Upper lobe of right lung (tissue), 1 donor: ENCODE results near the gene FHIT. TPM values are rescaled to one million over a fixed set of nuclear protein-coding genes. Genes with fewer than 3 reads are reported as not detected.

Experiments
- ATAC-seq: fragments of 200-7000 bp; cut with Tn5 transposase; one replicate; pipeline ENCODE4 v1.9.1; 2020; ENCODE audit warnings: mild to moderate bottlenecking, moderate library complexity
- DNase-seq: peaks from one replicate; pipeline ENCODE4 v3.0.0-alpha.2; 2020
- H3K27ac ChIP-seq: fragments of 200-600 bp; one replicate; pipeline ENCODE4 v1.8.0; 2022
- H3K27me3 ChIP-seq: fragments of 200-600 bp; one replicate; pipeline ENCODE4 v1.8.0; 2022; ENCODE audit warnings: mild to moderate bottlenecking
- H3K36me3 ChIP-seq: fragments of 200-600 bp; one replicate; pipeline ENCODE4 v1.8.0; 2022
- H3K4me1 ChIP-seq: fragments of 200-600 bp; one replicate; pipeline ENCODE4 v1.8.0; 2022
- H3K4me3 ChIP-seq: fragments of 200-600 bp; one replicate; pipeline ENCODE4 v1.8.0; 2022; ENCODE audit warnings: mild to moderate bottlenecking
- H3K9me3 ChIP-seq: fragments of 200-600 bp; one replicate; pipeline ENCODE4 v1.8.0; 2022
- intact Hi-C: fragments of 100-400 bp; cut with DNase I; formaldehyde crosslinking; loops from one replicate; pipeline ENCODE4 v1.11.0; 2022
- total RNA-seq: library from RNA; stranded (reverse); fragmentation: NEBNext Ultra II Directional; extraction: Animal tissue kit (Norgen Biotek cat#: 25700); gene quantifications from one replicate; pipeline ENCODE4 v1.2.1, GENCODE V29; 2021
- TF ChIP-seq, protein P1 (sequence below): fragments of 200-600 bp; IDR thresholded peaks from one replicate; pipeline ENCODE4 v1.8.0; 2022; ENCODE audit warnings: antibody characterized with exemption
- donor health status: DM: no; HTN: yes; CAD: no; lungs with severe emphysema.

Gene FHIT
- total RNA-seq, 1 donor from 2014 or later: 9.6 TPM

DNA sequence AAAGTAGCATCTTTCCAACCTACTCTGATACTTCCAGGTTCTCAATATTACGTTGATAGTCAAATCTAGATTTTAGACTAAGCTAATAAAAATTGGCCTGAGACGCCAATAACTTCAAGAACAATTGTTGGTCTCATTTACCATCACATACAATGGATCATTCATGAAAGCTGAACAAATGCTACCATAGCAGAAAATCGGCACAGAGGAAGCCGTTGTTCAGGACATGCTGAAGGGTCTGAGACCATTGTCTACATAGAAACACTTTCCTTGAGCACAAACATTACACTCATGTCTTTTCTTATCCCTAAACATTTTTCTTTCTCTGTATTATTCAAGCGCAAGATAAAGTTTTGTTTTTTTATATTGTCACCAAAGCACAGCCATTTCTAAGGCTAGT, 37.2 kb upstream of the FHIT start:
- DNase-seq: no peak
- TF ChIP-seq, protein P1, sequence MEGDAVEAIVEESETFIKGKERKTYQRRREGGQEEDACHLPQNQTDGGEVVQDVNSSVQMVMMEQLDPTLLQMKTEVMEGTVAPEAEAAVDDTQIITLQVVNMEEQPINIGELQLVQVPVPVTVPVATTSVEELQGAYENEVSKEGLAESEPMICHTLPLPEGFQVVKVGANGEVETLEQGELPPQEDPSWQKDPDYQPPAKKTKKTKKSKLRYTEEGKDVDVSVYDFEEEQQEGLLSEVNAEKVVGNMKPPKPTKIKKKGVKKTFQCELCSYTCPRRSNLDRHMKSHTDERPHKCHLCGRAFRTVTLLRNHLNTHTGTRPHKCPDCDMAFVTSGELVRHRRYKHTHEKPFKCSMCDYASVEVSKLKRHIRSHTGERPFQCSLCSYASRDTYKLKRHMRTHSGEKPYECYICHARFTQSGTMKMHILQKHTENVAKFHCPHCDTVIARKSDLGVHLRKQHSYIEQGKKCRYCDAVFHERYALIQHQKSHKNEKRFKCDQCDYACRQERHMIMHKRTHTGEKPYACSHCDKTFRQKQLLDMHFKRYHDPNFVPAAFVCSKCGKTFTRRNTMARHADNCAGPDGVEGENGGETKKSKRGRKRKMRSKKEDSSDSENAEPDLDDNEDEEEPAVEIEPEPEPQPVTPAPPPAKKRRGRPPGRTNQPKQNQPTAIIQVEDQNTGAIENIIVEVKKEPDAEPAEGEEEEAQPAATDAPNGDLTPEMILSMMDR: no peak
- Histone ChIP-seq H3K4me3 (no peak overlapping the region), H3K36me3 (no peaks in the 10 kb centered on the region), H3K9me3 (no peaks in the 10 kb centered on the region), H3K27me3 (no peaks in the 10 kb centered on the region), H3K4me1 (no peaks in the 10 kb centered on the region), H3K27ac (no peak overlapping the region)
- no peak for ATAC-seq
- intact Hi-C loops: no loop called here

DNA sequence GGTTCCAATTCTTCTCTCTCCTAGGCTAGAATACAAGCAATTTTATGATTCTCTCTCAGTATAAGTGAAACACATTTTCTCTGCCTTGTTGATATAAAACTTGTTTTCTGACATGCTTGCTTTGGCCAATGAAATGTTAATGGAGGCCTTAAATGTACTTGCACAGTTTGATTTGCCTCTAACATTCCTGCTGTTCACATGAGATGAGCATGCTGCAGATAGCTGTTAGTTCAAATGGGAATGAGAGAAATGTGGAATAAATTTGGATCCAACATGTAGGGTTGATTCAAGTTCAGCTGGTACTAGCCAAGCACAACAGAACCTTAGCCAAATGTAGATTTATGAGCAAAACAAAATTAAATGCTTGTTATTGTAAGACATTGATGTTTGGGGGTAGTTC, 32.6 kb upstream of the FHIT start:
- Histone ChIP-seq H3K4me1 (no peaks in the 10 kb centered on the region), H3K9me3 (no peaks in the 10 kb centered on the region), H3K27me3 (no peaks in the 10 kb centered on the region), H3K4me3 (no peak overlapping the region), H3K36me3 (no peaks in the 10 kb centered on the region), H3K27ac (no peak overlapping the region)
- intact Hi-C loops: no loop called here
- DNase-seq (no peak), ATAC-seq (no peak)
- TF ChIP-seq, protein P1: no peak

DNA sequence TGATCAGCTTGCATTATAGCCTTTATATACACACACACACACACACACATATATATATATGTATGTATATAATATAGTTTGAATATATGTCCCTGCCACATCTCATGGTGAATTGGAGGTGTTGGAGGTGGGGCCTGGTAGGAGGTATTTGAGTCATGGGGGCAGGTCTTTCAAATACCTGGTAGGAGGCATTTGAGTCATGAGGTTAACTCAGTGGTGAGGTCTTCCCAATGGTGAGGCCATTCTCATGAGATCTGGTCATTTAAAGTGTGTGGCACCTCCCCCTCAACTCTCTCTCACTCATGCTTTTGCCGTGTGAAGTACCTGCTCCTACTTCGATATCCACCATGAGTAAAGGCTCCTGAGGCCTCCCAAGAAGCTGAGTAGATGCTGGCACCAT, 27.5 kb upstream of the FHIT start:
- Histone ChIP-seq H3K27ac (no peak overlapping the region), H3K4me1 (no peaks in the 10 kb centered on the region), H3K9me3 (no peaks in the 10 kb centered on the region), H3K27me3 (no peaks in the 10 kb centered on the region), H3K36me3 (no peaks in the 10 kb centered on the region), H3K4me3 (no peak overlapping the region)
- intact Hi-C loops: no loop called here
- TF ChIP-seq, protein P1: no peak
- no peak for DNase-seq
- ATAC-seq: no peak

DNA sequence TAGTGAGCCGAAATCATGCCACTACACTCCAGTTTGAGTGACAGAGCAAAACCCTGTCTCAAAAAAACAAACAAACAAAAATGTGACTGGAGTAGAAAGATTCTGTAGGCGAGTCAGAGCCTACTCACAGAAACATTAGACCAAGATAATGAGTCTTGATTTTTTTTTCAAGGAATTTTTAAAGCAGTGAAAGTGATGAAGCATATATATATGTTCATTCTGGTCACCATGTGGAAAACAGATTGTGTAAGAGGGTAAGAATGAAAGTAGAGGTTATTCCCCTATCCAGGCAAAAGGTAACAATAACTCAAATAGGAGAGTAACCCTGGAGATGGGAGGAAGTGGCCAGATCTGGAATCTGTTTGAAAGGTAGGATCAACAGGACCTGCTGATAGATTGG, 26.2 kb upstream of the FHIT start:
- Histone ChIP-seq H3K4me1 (no peaks in the 10 kb centered on the region), H3K27me3 (no peaks in the 10 kb centered on the region), H3K9me3 (no peaks in the 10 kb centered on the region), H3K36me3 (no peaks in the 10 kb centered on the region), H3K27ac (no peak overlapping the region), H3K4me3 (no peak overlapping the region)
- TF ChIP-seq, protein P1: no peak
- no peak for DNase-seq
- intact Hi-C loops: no loop called here
- ATAC-seq: no peak

DNA sequence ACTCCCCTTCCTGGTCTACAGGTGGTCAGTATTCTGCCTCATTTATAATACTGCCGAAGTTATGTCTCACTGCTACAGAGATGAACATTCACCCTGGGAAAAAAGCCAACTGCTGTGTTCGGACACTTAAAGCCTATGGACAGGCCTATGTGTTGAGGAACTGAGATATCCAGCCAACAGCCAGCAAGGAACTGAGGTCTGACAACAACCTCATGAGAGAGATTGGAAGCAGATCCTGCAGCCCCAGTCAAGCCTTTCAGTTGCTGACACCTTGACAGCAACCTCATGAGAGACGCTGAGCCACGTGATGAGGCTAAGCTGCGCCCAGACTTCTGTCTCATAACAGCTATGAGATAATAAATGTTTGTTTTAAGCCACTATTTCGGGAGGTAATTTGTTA, 18.2 kb upstream of the FHIT start:
- Histone ChIP-seq H3K4me3 (no peak overlapping the region), H3K27ac (no peak overlapping the region), H3K36me3 (no peaks in the 10 kb centered on the region), H3K9me3 (no peaks in the 10 kb centered on the region), H3K27me3 (no peaks in the 10 kb centered on the region), H3K4me1 (no peaks in the 10 kb centered on the region)
- intact Hi-C loops: no loop called here
- ATAC-seq (no peak), DNase-seq (no peak)
- TF ChIP-seq, protein P1: no peak

DNA sequence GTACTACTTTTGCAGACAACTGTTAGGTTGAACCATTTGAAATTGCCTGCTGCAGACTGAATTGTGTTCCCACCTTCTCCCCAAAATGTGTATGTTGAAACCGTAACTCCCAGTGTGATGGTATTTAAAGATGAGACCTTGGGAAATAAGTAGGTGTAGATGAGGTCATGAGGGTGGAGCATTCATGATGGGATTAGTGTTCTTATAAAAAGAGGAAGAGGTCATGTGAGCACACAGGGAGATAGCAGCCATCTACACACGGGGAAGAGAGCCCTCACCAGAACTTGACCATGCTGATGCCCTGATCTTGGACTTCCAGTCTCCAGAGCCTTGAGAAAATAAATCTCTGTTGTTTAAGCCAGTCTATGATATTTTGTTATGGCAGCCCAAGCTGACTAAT, 17.4 kb upstream of the FHIT start:
- Histone ChIP-seq H3K4me1 (no peaks in the 10 kb centered on the region), H3K27ac (no peak overlapping the region), H3K36me3 (no peaks in the 10 kb centered on the region), H3K9me3 (no peaks in the 10 kb centered on the region), H3K27me3 (no peaks in the 10 kb centered on the region), H3K4me3 (no peak overlapping the region)
- intact Hi-C loops: no loop called here
- no peak for ATAC-seq
- TF ChIP-seq, protein P1: no peak
- DNase-seq: no peak
